DOHH2 (cell line): ENCODE data around the gene MLLT3.

Experiments used
- CTCF ChIP-seq: fragments of 200-600 bp; sonication (generic); IDR thresholded peaks from one replicate; pipeline ENCODE4 v1.5.1; 2014; ENCODE audit warnings: antibody characterized with exemption, mild to moderate bottlenecking, low read depth, low read length; ENCODE audit not compliant: poor library complexity, severe bottlenecking
- EZH2phosphoT487 ChIP-seq: fragments of 200-600 bp; sonication (generic); IDR thresholded peaks from 2 replicates; pipeline ENCODE4 v1.6.1; 2017; ENCODE audit warnings: borderline replicate concordance, mild to moderate bottlenecking, antibody characterized with exemption, low read length, moderate library complexity, mixed read lengths

- TF ChIP-seq CTCF (no peak), EZH2phosphoT487 (no peak)
Measured at GRCh38 chr9:20295555-20295954, 326.7 kb downstream of the MLLT3 start.
